HG03558 (cell line): Measurements from ENCODE around the gene COL18A1.

Experiments used
- ATAC-seq: cut with Tn5 transposase; IDR thresholded peaks from one replicate; pipeline ENCODE4 v1.9.1; 2021; ENCODE audit warnings: moderate number of reproducible peaks; ENCODE audit not compliant: unreplicated experiment; ENCODE audit errors: extremely low read depth

The COL18A1 gene

GRCh38 chr21:45487891-45488600 is 83.1 kb downstream of the COL18A1 start:
- no peak for ATAC-seq

GRCh38 chr21:45488931-45489721 is 84.2 kb downstream of the COL18A1 start:
- ATAC-seq = no peak

- ATAC-seq = no peak
Observed at GRCh38 chr21:45489722-45489982, 84.7 kb downstream of the COL18A1 start.

GRCh38 chr21:45490049-45490731 is 85.2 kb downstream of the COL18A1 start:
- ATAC-seq = no peak

GRCh38 chr21:45491056-45491455 is 86.1 kb downstream of the COL18A1 start:
- no peak for ATAC-seq

- no peak for ATAC-seq
Observed at GRCh38 chr21:45491623-45492022, 86.7 kb downstream of the COL18A1 start.

- ATAC-seq = no peak
Observed at GRCh38 chr21:45492765-45493164, 87.8 kb downstream of the COL18A1 start.

GRCh38 chr21:45493401-45494001 is 88.5 kb downstream of the COL18A1 start:
- ATAC-seq = no peak

GRCh38 chr21:45494135-45494850 is 89.3 kb downstream of the COL18A1 start:
- ATAC-seq = no peak

GRCh38 chr21:45494851-45495680 is 90.1 kb downstream of the COL18A1 start:
- ATAC-seq = no peak

GRCh38 chr21:45496151-45496967 is 91.4 kb downstream of the COL18A1 start:
- no peak for ATAC-seq

GRCh38 chr21:45496968-45497845 is 92.2 kb downstream of the COL18A1 start:
- no peak for ATAC-seq

- ATAC-seq = no peak
Observed at GRCh38 chr21:45497846-45498645, 93.1 kb downstream of the COL18A1 start.

- no peak for ATAC-seq
Observed at GRCh38 chr21:45498646-45499000, 93.7 kb downstream of the COL18A1 start.

GRCh38 chr21:45499201-45499750 is 94.3 kb downstream of the COL18A1 start:
- ATAC-seq = no peak

GRCh38 chr21:45499970-45500577 is 95.1 kb downstream of the COL18A1 start:
- no peak for ATAC-seq
